ENCODE measurements around the gene SNX19.

GRCh38 chr11:130932086-130932712 lies 15.9 kb upstream of the SNX19 start:
- TF ChIP-seq POLR2A (IDR thresholded peaks at IDR 0.05), result no peak
- TF ChIP-seq CTCF (IDR thresholded peaks at IDR 0.05 in 4 of 5, conservative IDR thresholded peaks at IDR 0.05 in 1 of 5), result no peak

Data from gastrocnemius medialis (tissue), 4 donors.